Tibial nerve (tissue), 4 donors: ENCODE results near the gene GEMIN5. TPM values are rescaled to one million over a fixed set of nuclear protein-coding genes. Genes with fewer than 3 reads are reported as not detected.

Experiments
- DNase-seq, 2 donors: peaks; one replicate each; pipeline ENCODE4 v3.0.0-alpha.2; 2019; ENCODE audit warnings: low spot score in 2 of 2
- H3K27ac ChIP-seq, 4 donors: fragments of 200-600 bp; sonication (generic) in 3 of 4; one replicate each; pipeline ENCODE4 v1.5.1; 2017 to 2019; ENCODE audit warnings: mild to moderate bottlenecking in 1 of 4
- H3K27me3 ChIP-seq, 2 donors: fragments of 200-600 bp; sonication (generic) in 1 of 2; one replicate each; pipeline versions ENCODE4 v1.5.1 to v1.6.0; 2017 to 2019
- H3K36me3 ChIP-seq, 3 donors: fragments of 200-600 bp; sonication (generic); one replicate each; pipeline ENCODE4 v1.5.1; 2018 to 2019
- H3K4me1 ChIP-seq, 4 donors: fragments of 200-600 bp; sonication (generic) in 3 of 4; one replicate each; pipeline ENCODE4 v1.5.1; 2017 to 2019
- H3K4me3 ChIP-seq, 4 donors: fragments of 200-600 bp; sonication (generic) in 3 of 4; one replicate each; pipeline ENCODE4 v1.5.1; 2017 to 2019; ENCODE audit warnings: mild to moderate bottlenecking in 1 of 4, moderate library complexity in 1 of 4
- H3K9me3 ChIP-seq, 4 donors: fragments of 200-600 bp; sonication (generic) in 3 of 4; one replicate each; pipeline ENCODE4 v1.5.1; 2017 to 2019
- EP300 ChIP-seq, 2 donors: sonication (generic); formaldehyde crosslinking; IDR thresholded peaks; one replicate each; pipeline ENCODE4 v1.6.1; 2017; ENCODE audit warnings: antibody characterized with exemption in 2 of 2, mild to moderate bottlenecking in 1 of 2
- POLR2A ChIP-seq, 2 donors: fragments of 450-650 bp; IDR thresholded peaks; one replicate each; pipeline ENCODE4 v1.6.1; 2017; ENCODE audit warnings: antibody characterized with exemption in 2 of 2, mild to moderate bottlenecking in 2 of 2, moderate library complexity in 2 of 2
- WGBS, 2 donors: methylation state at CpG; one replicate each; pipeline ENCODE4 v1.1.5; 2018; 5-methylcytosine and 5-hydroxymethylcytosine counted together
- total RNA-seq, 4 donors: library from RNA; depleted of rRNA; stranded (reverse); fragments of >200 nt; gene quantifications; one replicate each; pipeline ENCODE4 v1.1.0, GENCODE V29; 2016
- TF ChIP-seq, protein P1 (sequence below), 5 experiments: fragments of 200-600 bp in 3 of 5; fragments of 450-650 bp in 2 of 5; sonication (generic) in 3 of 5; IDR thresholded peaks; one replicate each; pipeline ENCODE4 v1.5.1; 2016 to 2019; ENCODE audit warnings: antibody characterized with exemption in 5 of 5, mild to moderate bottlenecking in 3 of 5, moderate library complexity in 2 of 5

Gene GEMIN5
- total RNA-seq, 4 donors from 2014 or later: 17.8 to 20.5 (median 18.8) TPM

- H3K27ac ChIP-seq: peak overlapping the region; percentile 27 to 89 (median 69)
- TF ChIP-seq POLR2A (IDR thresholded peaks at IDR 0.05): no peak
- TF ChIP-seq, protein P1, sequence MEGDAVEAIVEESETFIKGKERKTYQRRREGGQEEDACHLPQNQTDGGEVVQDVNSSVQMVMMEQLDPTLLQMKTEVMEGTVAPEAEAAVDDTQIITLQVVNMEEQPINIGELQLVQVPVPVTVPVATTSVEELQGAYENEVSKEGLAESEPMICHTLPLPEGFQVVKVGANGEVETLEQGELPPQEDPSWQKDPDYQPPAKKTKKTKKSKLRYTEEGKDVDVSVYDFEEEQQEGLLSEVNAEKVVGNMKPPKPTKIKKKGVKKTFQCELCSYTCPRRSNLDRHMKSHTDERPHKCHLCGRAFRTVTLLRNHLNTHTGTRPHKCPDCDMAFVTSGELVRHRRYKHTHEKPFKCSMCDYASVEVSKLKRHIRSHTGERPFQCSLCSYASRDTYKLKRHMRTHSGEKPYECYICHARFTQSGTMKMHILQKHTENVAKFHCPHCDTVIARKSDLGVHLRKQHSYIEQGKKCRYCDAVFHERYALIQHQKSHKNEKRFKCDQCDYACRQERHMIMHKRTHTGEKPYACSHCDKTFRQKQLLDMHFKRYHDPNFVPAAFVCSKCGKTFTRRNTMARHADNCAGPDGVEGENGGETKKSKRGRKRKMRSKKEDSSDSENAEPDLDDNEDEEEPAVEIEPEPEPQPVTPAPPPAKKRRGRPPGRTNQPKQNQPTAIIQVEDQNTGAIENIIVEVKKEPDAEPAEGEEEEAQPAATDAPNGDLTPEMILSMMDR (IDR thresholded peaks at IDR 0.05): no peak
- TF ChIP-seq EP300 (IDR thresholded peaks at IDR 0.05): no peak
- WGBS, 2 donors: 64 to 73% methylated on average over 9 of the region's 9 CpGs
- peaks cover 0 to 26% (median 5%) of the 10 kb centered on the region in 4 donors for H3K4me1 ChIP-seq
- peak in 1 of 2 donors; percentile 49 for DNase-seq
- H3K27me3 ChIP-seq: no peaks in the 10 kb centered on the region
- H3K4me3 ChIP-seq: no peak overlapping the region
- H3K36me3 ChIP-seq: peaks cover 0 to 100% (median 17%) of the 10 kb centered on the region in 3 donors
- H3K9me3 ChIP-seq: no peaks in the 10 kb centered on the region
Observed at GRCh38 chr5:154899151-154899816, 38.7 kb downstream of the GEMIN5 start.

DNA sequence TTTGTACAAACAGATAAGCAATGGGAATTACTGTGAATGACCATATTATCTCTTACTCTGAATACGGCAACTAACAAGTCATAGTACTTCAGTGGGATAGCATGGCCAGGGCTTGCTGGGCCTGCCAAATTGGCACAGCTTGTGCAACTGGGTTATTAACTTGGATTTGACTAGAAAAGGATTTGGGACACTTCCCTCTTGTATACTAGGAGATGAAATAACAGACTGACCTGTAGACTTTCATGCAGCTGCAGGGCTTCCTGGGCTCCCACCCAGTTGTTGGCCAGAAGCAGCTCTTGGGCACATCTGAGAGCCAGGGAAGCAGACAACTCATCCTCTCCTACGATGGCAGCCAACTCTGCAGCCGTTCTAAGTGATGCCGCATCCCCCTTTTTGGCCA, 39.8 kb downstream of the GEMIN5 start:
- WGBS, 2 donors: 76 to 80% methylated on average over 4 of the region's 4 CpGs
- no peaks in the 10 kb centered on the region for H3K27me3 ChIP-seq
- peaks cover 0 to 26% (median 5%) of the 10 kb centered on the region in 4 donors for H3K4me1 ChIP-seq
- peak in 1 of 2 donors; percentile 33 for DNase-seq
- peak overlapping the region; percentile 0 to 89 (median 69) for H3K27ac ChIP-seq
- TF ChIP-seq EP300 (IDR thresholded peaks at IDR 0.05): peak in 1 of 2 donors; percentile 33
- no peak for TF ChIP-seq POLR2A (IDR thresholded peaks at IDR 0.05)
- no peak overlapping the region for H3K4me3 ChIP-seq
- peaks cover 0 to 100% (median 22%) of the 10 kb centered on the region in 3 donors for H3K36me3 ChIP-seq
- H3K9me3 ChIP-seq: no peaks in the 10 kb centered on the region

- TF ChIP-seq POLR2A (IDR thresholded peaks at IDR 0.05): no peak
- TF ChIP-seq, protein P1 (IDR thresholded peaks at IDR 0.05): no peak
- TF ChIP-seq EP300 (IDR thresholded peaks at IDR 0.05): no peak
- Histone ChIP-seq H3K27ac (peak overlapping the region in 1 of 4 donors; percentile 86), H3K36me3 (peaks cover 4 to 100% (median 30%) of the 10 kb centered on the region in 3 donors), H3K4me3 (no peak overlapping the region), H3K27me3 (no peaks in the 10 kb centered on the region), H3K9me3 (no peaks in the 10 kb centered on the region), H3K4me1 (peaks cover 0 to 24% (median 5%) of the 10 kb centered on the region in 4 donors)
- no peak for DNase-seq
Observed at GRCh38 chr5:154896562-154897165, 41.3 kb downstream of the GEMIN5 start.

- H3K27me3 ChIP-seq: no peaks in the 10 kb centered on the region
- peak overlapping the region in 1 of 4 donors; percentile 86 for H3K27ac ChIP-seq
- H3K9me3 ChIP-seq: no peaks in the 10 kb centered on the region
- DNase-seq: no peak
- H3K4me3 ChIP-seq: no peak overlapping the region
- 77 to 88% methylated on average over 14 of the region's 14 CpGs for WGBS, 2 donors
- TF ChIP-seq EP300 (IDR thresholded peaks at IDR 0.05): no peak
- no peak for TF ChIP-seq POLR2A (IDR thresholded peaks at IDR 0.05)
- TF ChIP-seq, protein P1 (IDR thresholded peaks at IDR 0.05): no peak
- H3K4me1 ChIP-seq: peaks cover 0 to 18% (median 5%) of the 10 kb centered on the region in 4 donors
- peaks cover 7 to 100% (median 38%) of the 10 kb centered on the region in 3 donors for H3K36me3 ChIP-seq
Observed at GRCh38 chr5:154895606-154896561, 42.1 kb downstream of the GEMIN5 start.

DNA sequence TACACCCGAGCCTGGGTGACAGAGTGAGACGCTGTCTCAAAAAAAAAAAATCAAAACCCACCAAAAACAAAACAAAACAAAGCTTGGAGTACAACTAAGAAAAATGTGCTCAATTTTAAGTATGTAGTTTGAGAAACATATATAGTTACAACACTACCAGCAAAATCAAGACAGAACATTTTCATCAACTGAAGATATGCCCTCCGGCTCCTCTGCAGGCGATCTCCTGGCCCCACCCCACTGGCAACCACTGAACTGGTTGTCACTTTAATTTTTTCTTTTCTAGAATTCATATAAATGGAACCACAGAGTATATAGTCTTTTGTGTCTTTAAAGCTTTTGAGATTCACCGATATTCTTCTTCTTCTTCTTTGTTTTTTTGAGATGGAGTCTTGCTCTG, 44.6 kb downstream of the GEMIN5 start:
- 86% methylated on average over 5 of the region's 5 CpGs for WGBS, 2 donors
- no peak for DNase-seq
- Histone ChIP-seq H3K27ac (no peak overlapping the region), H3K36me3 (peaks cover 15 to 100% (median 52%) of the 10 kb centered on the region in 3 donors), H3K9me3 (no peaks in the 10 kb centered on the region), H3K4me1 (peaks cover 0 to 4% (median 1%) of the 10 kb centered on the region in 4 donors), H3K27me3 (no peaks in the 10 kb centered on the region), H3K4me3 (no peak overlapping the region)
- no peak for TF ChIP-seq POLR2A (IDR thresholded peaks at IDR 0.05)
- TF ChIP-seq EP300 (IDR thresholded peaks at IDR 0.05): no peak
- TF ChIP-seq, protein P1 (IDR thresholded peaks at IDR 0.05): no peak
